B cell (primary cell): ENCODE measurements around the gene RNASE8. TPM values are rescaled to one million over a fixed set of nuclear protein-coding genes. Genes with fewer than 3 reads are reported as not detected.

Source experiments
- ATAC-seq: fragments of 200-7000 bp; cut with Tn5 transposase; one replicate; pipeline ENCODE4 v1.10.0; 2021; ENCODE audit warnings: low read depth, mild to moderate bottlenecking, moderate number of reproducible peaks, moderate library complexity
- CTCF ChIA-PET: fragments of 350-600 bp; sonication (Branson Sonifier 250); formaldehyde crosslinking; loops from one replicate; lab custom pipeline; 2021; ENCODE audit warnings: antibody characterized with exemption, inconsistent platforms; lab: Charles Lee
- POLR2A ChIA-PET: fragments of 350-600 bp; sonication (Branson Sonifier 250); formaldehyde crosslinking; loops from one replicate; lab custom pipeline; 2021; ENCODE audit warnings: antibody characterized with exemption; lab: Charles Lee
- DNase-seq: peaks from one replicate; pipeline ENCODE4 v3.0.0; 2013
- H2AFZ ChIP-seq: 2 replicates; pipeline ENCODE4 v1.6.1; 2012; ENCODE audit warnings: mild to moderate bottlenecking, low read depth, low read length; ENCODE audit not compliant: insufficient read depth, poor library complexity, severe bottlenecking
- H3K27ac ChIP-seq, 2 donors: 1 replicate in 1 of 2; 2 replicates in 1 of 2; pipeline ENCODE4 v1.5.1; 2012 to 2013; ENCODE audit warnings: low read length in 2 of 2, mild to moderate bottlenecking in 2 of 2, moderate library complexity in 1 of 2
- H3K27me3 ChIP-seq, 4 experiments: fragments of 200-600 bp in 1 of 4; sonication (generic) in 1 of 4; replicated peaks in 1 of 4; 1 replicate in 2 of 4; 2 replicates in 2 of 4; pipeline versions ENCODE4 v1.6.1 to v1.7.0; 2013 to 2016; ENCODE audit warnings: low read length in 3 of 4, mild to moderate bottlenecking in 2 of 4, mixed read lengths in 1 of 4, moderate library complexity in 1 of 4; ENCODE audit not compliant: insufficient read depth in 4 of 4, control insufficient read depth in 3 of 4; ENCODE audit errors: control extremely low read depth in 1 of 4
- H3K36me3 ChIP-seq, 2 experiments: replicated peaks in 1 of 2; 1 replicate in 1 of 2; 2 replicates in 1 of 2; pipeline versions ENCODE4 v1.6.1 to v1.7.1; 2013; ENCODE audit warnings: low read length in 1 of 2; ENCODE audit not compliant: insufficient read depth in 2 of 2, control insufficient read depth in 1 of 2; ENCODE audit errors: control extremely low read depth in 1 of 2, extremely low read depth in 1 of 2
- H3K4me1 ChIP-seq, 2 donors: fragments of 200-600 bp in 1 of 2; sonication (generic) in 1 of 2; 1 replicate in 1 of 2; 2 replicates in 1 of 2; pipeline versions ENCODE4 v1.5.1 to v1.6.1; 2013 to 2017; ENCODE audit warnings: low read length in 2 of 2; ENCODE audit not compliant: control insufficient read depth in 2 of 2, insufficient read depth in 2 of 2
- H3K4me2 ChIP-seq: replicated peaks from 2 replicates; pipeline ENCODE3; 2012; ENCODE audit warnings: mild to moderate bottlenecking, low read depth, low read length; ENCODE audit not compliant: poor library complexity, severe bottlenecking
- H3K4me3 ChIP-seq, 5 experiments: fragments of 200-600 bp in 1 of 5; sonication (generic) in 1 of 5; 1 replicate in 3 of 5; 2 replicates in 2 of 5; pipeline versions ENCODE4 v1.5.1 to v1.7.0; 2011 to 2016; ENCODE audit warnings: low read length in 4 of 5, mild to moderate bottlenecking in 4 of 5, low read depth in 2 of 5, control low read depth in 1 of 5, moderate library complexity in 1 of 5; ENCODE audit not compliant: insufficient read depth in 1 of 5; ENCODE audit errors: control extremely low read depth in 1 of 5, extremely low read depth in 1 of 5
- H3K79me2 ChIP-seq: fragments of 200-600 bp; sonication (generic); one replicate; pipeline ENCODE4 v1.6.0; 2016; ENCODE audit warnings: low read length; ENCODE audit not compliant: control insufficient read depth, insufficient read depth
- H3K9ac ChIP-seq: fragments of 200-600 bp; sonication (generic); 2 replicates; pipeline ENCODE4 v1.6.1; 2017; ENCODE audit warnings: mild to moderate bottlenecking, low read length, moderate library complexity
- H3K9me3 ChIP-seq, 3 donors: one replicate each; pipeline versions ENCODE4 v1.6.1 to v1.7.1; 2013; ENCODE audit warnings: low read length in 2 of 3; ENCODE audit not compliant: control insufficient read depth in 2 of 3, insufficient read depth in 1 of 3; ENCODE audit errors: control extremely low read depth in 1 of 3
- H4K20me1 ChIP-seq: 2 replicates; pipeline ENCODE4 v1.6.0; 2012; ENCODE audit warnings: mild to moderate bottlenecking, low read length; ENCODE audit not compliant: insufficient read depth, control insufficient read depth, poor library complexity, severe bottlenecking
- H3K27ac Mint-ChIP-seq: one replicate; pipeline ENCODE4 v1.8.0; 2021; ENCODE audit warnings: mixed read lengths
- H3K27me3 Mint-ChIP-seq: one replicate; pipeline ENCODE4 v1.8.0; 2021; ENCODE audit warnings: mixed read lengths
- H3K4me1 Mint-ChIP-seq: one replicate; pipeline ENCODE4 v1.8.0; 2021; ENCODE audit warnings: mixed read lengths
- H3K4me3 Mint-ChIP-seq: one replicate; pipeline ENCODE4 v1.8.0; 2021; ENCODE audit warnings: mixed read lengths
- H3K9me3 Mint-ChIP-seq: one replicate; pipeline ENCODE4 v1.8.0; 2022; ENCODE audit warnings: mixed read lengths; ENCODE audit not compliant: insufficient read depth
- CTCF ChIP-seq: fragments of 200-600 bp; IDR thresholded peaks from one replicate; pipeline ENCODE4 v1.8.0; 2022; ENCODE audit warnings: antibody characterized with exemption, mild to moderate bottlenecking
- EZH2 ChIP-seq: IDR thresholded peaks from 2 replicates; pipeline ENCODE4 v1.6.1; 2012; ENCODE audit warnings: borderline replicate concordance, low read depth, mild to moderate bottlenecking, moderate library complexity, low read length; ENCODE audit not compliant: insufficient read depth, poor library complexity, severe bottlenecking
- WGBS: methylation state at CpG from one replicate; pipeline ENCODE4 v1.1.5; 2013; ENCODE audit warnings: missing lambda C conversion rate; ENCODE audit not compliant: insufficient coverage; 5-methylcytosine and 5-hydroxymethylcytosine counted together
- intact Hi-C: fragments of 100-400 bp; cut with micrococcal nuclease; formaldehyde crosslinking; loops from one replicate; pipeline ENCODE4 v1.10.0; 2022
- polyA plus RNA-seq: library from polyadenylated mRNA; depleted of rRNA; stranded (reverse); fragments of >200 nt; gene quantifications from 2 replicates; pipeline ENCODE4 v1.2.3, GENCODE V29; 2012
- total RNA-seq, 2 donors: library from RNA; stranded (reverse); fragments of 120-200 nt in 1 of 2; gene quantifications; 1 replicate in 1 of 2; 2 replicates in 1 of 2; pipeline versions ENCODE4 v1.2.3 to v1.2.4, GENCODE V29; 2013 to 2022

RNASE8 gene
- total and polyA plus RNA-seq, 2 donors (not counting 1 experiment from before 2014, with no cell fraction given), result not detected

GRCh38 chr14:21069388-21070082 lies 11.9 kb downstream of the RNASE8 start:
- no peak for ATAC-seq

More at GRCh38 chr14:21069388-21070082, 11.9 kb downstream of the RNASE8 start:
- intact Hi-C loops, result loop anchor here (2.0 to 5.0 kb wide), 2 partner anchors 45 to 488 kb away; partner anchors contain the start of gene NDRG2
- Histone ChIP-seq H2AFZ (peak overlapping the region; percentile 43), H3K36me3 (no peaks in the 10 kb centered on the region), H3K79me2 (no peaks in the 10 kb centered on the region), H3K27ac (no peak overlapping the region), H3K4me3 (peak overlapping the region; percentile 8 to 69 (median 53)), H3K4me2 (peak overlapping the region; percentile 97), H4K20me1 (no peaks in the 10 kb centered on the region), H3K27me3 (peaks cover 0 to 50% (median 18%) of the 10 kb centered on the region in 4 experiments), H3K9me3 (peaks cover 0 to 9% (median 0%) of the 10 kb centered on the region in 3 donors), H3K9ac (peak overlapping the region; percentile 70), H3K4me1 (peaks cover 34 to 40% of the 10 kb centered on the region in 2 donors)
- ChIA-PET CTCF (interaction anchor here (1.3 to 6.4 kb wide), 11 partner anchors 8 to 67 kb away, joined by 4 to 276 read pairs (median 73); partner anchors contain the start of gene TMEM253), POLR2A (interaction anchor here (2.7 kb wide), 1 partner anchor 35 kb away, joined by 27 read pairs; no protein-coding TSS in a partner anchor)
- 1% methylated on average over 37 of the region's 40 CpGs for WGBS
- Mint-ChIP-seq H3K9me3 (no peaks in the 10 kb centered on the region), H3K4me1 (peaks cover 44% of the 10 kb centered on the region), H3K4me3 (peak overlapping the region; percentile 85), H3K27ac (peak overlapping the region; percentile 41), H3K27me3 (peaks cover 34% of the 10 kb centered on the region)
- peak; percentile 56 for DNase-seq
- peak; percentile 11 for TF ChIP-seq EZH2
- TF ChIP-seq CTCF, result no peak
